GDM1 (cell line): Measurements from ENCODE around the gene BCS1L.
A peak's percentile ranks its signal among the peaks of the same experiment; 100 is the strongest.

Experiments
- DNase-seq: peaks from one replicate; lab custom pipeline; 2025; lab: John Stamatoyannopoulos, UW

BCS1L gene

DNA sequence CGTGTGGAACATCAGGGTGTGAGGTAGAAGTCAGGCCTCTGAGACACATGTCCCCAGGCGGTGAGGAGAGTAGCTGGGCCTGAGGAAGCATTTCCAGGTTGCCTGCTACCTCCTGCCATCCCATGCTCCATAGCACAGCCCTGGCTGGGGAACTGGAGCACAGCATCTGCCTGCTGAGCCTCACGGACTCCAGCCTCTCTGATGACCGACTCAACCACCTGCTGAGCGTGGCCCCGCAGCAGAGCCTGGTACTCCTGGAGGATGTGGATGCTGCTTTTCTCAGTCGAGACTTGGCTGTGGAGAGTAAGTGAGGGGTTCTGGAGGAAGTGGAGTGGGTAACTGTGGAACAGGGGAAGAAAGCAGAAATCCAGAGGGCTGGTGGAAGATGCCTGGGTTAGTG lies 2.9 kb downstream of the BCS1L start:
- no peak for DNase-seq

DNA sequence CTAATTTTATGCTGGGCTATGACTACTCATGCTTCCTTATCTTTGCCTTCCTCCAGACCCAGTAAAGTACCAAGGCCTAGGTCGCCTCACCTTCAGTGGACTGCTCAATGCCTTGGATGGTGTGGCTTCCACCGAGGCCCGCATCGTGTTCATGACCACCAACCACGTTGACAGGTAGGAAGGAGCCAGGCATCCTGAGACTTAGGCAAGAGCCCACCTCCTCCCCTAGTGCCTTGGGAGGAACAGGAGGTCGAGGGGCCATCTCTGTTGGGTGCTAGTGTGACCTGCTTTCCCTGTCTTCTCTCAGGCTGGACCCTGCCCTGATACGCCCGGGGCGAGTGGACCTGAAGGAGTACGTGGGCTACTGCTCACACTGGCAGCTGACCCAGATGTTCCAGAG lies 3.3 kb downstream of the BCS1L start:
- DNase-seq: no peak

DNA sequence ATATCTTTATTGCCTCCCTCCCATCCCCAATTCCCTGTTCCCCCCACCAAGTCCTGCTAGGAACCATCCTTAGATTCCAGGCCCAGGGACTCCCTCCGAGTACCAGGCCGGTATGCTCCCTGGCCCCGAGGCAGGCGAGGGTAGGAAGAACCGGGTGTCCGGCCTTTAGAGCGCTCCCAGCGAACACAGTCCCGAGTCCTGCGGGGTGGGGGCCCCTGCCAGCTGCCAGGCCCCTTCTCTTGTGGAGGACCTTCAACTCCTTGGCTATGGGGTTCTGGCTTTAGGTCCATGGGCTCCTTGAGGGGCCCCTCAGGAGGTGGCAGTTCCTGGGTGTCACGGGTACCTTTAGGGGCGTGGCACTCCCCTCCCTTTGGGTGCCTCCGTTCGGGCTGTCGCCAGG lies 4.4 kb downstream of the BCS1L start:
- no peak for DNase-seq

- DNase-seq: no peak
Observed at GRCh38 chr2:218664653-218665052, 5.2 kb downstream of the BCS1L start.

DNA sequence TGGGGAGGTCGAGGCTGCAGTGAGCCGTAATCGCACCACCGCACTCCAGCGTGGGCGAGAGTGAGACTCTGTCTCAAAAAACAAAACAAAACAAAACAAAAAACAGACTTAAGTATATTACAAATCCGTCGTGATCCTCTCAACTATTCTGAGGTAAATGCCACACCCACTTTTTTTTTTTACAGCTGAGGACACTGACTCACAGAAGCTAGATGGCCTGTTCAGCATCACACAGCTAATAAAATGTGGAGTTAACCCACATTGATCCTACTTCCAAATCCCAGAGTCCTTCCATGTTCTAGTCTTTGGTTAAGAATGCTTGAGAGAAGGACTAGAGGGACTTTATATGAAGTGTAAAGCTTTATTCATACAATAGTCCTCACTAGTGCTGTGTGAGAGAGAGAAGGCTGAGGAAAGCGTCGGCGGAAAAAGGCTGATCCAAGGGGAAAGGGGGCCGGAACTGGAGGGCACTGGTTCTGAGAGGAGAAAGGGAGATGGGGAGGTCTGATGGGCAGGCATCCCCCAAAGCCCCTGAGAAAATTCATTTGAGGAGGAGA lies 11.7 kb downstream of the BCS1L start:
- no peak for DNase-seq

DNA sequence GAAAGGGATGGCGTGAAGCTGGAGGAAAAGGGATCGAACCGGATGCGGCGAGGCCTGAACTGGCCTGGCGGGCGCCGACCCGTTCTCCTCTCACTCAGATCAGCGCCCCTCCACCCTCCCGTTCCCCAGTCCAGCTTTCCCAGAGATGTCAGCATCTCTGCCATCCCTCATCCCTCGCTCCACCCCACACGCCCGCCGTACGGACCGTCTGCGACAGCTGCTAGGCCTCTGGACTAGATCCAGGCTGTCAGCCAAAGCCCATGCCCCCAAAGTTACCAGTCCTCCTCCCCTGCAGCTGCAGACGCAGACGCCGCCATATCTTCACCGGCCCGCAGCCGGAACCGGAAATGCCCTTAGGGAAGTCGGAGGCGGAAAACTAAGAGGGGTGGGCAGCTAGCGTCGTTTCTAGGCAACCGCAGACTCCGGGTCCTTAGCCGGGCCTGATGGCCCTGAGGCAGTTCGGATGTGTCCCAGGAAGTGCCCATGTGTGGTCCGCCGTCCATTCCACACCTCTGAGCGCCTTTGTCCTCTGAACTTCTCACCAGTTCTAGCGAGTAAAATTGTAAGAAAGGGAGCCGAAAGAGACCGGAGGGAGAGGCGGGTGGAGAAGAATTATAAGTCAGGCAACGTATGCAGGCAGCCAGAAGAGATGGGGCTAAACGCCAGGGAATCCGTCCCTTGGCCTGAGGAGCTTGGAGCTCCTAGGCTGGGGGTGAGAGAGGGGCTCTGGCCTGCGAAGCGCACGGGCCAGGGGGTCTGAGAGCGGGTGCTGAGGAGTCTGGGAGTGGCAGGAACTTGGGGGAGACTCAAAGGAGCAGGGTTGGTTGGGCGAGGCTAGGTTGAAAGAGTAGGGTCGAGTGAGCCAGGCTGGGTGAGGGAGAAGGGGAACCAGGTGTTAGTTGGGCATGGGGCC lies 12.4 kb downstream of the BCS1L start, which contains the start of the genes RNF25 and STK36:
Gene RNF25 (minus strand): TSS at position 349 of the 913 bp plus-strand sequence. CDS start 32 bp downstream, at position 317.
Gene STK36 (plus strand): TSS at position 433 of the 913 bp plus-strand sequence. CDS start 744 bp downstream, outside the sequence.
- peak; percentile 69 for DNase-seq

DNA sequence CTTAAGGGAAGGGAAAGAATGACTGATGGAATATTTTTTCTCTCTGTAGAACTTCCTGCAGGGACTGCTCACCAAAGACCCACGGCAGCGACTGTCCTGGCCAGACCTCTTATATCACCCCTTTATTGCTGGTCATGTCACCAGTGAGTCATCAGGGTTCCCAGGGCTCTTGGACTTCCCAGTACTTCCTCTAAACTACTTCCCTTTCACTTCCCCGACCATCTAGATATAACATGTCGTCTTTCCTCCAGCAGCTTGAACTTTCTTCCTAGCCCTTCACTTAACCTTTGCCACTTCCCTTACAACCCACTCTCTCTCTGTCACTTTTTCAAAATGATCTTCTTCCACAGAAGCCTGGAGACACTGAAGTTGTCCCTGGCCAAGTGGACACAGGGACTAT lies 19.6 kb downstream of the BCS1L start:
- no peak for DNase-seq

GRCh38 chr2:218680061-218680460 lies 20.6 kb downstream of the BCS1L start:
- DNase-seq: no peak

DNA sequence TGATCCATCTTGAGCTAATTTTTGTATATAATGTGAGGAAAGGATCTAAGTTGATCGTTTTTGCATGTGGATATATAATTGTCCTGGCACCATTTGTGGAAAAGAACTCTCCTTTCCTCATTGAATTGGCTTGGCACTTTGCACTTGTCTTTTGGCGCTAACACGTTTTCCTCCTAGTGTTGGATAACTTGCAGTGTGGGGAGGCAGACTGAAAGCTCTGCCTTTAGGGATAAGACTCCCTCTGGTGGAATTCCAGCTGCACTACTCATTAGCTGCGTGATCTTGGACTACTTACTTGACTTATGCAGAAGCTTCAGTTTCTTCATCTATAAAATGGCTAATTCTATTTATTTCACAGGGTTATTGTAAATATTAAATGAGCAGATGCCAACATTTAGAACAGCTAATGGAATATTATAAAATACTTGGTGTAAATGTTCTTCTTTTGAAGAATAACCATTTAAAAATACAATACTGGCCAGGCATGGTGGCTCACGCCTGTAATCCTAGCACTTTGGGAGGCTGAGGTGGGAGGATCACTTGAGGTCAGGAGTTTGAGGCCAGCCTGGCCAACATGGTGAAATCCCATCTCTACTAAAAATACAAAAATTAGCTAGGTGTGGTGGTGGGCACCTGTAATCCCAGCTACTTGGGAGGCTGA lies 28.0 kb downstream of the BCS1L start:
- peak; percentile 52 for DNase-seq

DNA sequence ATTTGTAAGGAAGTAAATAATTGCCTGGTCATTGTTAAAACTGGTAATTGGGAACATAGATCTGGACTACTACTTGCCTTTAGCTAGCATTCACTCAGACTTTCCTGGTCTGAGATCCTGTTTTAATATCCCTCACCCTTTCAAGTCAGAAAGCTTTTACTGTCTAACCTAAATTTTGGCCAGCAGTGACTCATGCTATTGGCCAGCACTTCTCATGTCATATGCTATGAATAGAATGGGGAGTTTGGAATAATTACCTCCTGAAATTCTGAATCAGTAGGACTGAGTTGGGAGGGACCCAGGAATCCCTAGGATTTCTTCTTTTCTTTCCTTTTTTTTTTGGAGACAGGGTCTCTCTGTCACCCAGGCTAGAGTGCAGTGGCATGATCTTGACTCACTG lies 31.8 kb downstream of the BCS1L start:
- no peak for DNase-seq

DNA sequence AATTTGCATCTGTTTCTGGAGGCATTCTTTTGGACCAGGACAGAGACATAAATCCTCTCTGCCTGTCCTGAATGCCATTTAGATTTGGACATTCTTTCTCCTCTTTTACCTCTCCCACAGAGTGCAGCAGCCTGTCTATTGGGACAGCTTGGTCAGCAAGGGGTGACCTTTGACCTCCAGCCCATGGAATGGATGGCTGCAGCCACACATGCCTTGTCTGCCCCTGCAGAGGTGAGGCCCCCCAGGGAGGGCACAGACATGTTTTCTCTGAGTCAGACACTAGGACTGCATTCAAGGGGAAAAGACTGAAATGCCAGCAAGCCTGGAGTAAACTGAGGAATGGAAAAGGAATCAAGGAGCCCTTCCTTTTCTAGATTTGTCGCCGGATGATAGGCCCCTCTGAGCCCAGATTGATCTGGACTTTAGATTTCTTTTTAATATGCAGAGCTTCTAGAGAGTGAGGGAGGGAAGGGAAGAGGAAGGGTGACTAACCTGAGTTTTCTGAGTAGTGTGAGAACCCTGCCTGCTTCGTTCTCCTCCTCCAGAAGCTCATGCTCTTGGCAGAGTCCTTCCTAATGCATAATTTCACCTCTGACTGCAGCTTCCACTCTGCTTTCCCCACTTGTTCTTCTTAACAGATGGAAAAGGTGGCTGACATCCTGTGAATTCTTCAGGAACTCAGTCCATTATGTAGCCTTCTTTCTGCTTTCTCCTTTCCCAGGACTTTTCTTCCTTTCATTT lies 35.1 kb downstream of the BCS1L start:
- DNase-seq: no peak

DNA sequence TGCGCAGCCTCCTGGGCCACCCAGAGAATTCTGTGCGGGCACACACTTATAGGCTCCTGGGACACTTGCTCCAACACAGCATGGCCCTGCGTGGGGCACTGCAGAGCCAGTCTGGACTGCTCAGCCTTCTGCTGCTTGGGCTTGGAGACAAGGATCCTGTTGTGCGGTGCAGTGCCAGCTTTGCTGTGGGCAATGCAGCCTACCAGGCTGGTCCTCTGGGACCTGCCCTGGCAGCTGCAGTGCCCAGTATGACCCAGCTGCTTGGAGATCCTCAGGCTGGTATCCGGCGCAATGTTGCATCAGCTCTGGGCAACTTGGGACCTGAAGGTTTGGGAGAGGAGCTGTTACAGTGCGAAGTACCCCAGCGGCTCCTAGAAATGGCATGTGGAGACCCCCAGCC lies 39.4 kb downstream of the BCS1L start:
- DNase-seq: no peak

- DNase-seq: no peak
Observed at GRCh38 chr2:218701806-218702205, 42.3 kb downstream of the BCS1L start.

GRCh38 chr2:218703341-218703740 lies 43.9 kb downstream of the BCS1L start:
- no peak for DNase-seq

DNA sequence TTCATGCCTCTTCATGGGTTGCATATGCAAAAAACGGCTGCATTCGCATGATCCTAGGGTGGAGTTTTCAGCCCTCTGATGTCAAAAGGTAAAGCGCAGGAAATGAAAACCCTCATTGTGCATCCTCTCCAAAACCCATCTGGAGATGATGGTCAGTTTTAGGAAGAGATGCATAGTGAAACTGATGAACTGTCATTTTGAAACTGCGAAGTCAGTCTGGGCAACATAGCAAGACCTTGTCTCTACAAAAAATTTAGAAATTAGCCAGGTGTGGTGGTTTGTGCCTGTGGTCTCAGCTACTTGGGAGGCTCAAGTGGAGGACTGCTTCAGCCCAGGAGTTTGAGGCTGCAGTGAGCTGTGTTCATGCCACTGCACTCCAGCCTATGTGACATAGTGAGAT lies 48.6 kb downstream of the BCS1L start:
- no peak for DNase-seq

- no peak for DNase-seq
Observed at GRCh38 chr2:218709908-218710307, 50.4 kb downstream of the BCS1L start.

DNA sequence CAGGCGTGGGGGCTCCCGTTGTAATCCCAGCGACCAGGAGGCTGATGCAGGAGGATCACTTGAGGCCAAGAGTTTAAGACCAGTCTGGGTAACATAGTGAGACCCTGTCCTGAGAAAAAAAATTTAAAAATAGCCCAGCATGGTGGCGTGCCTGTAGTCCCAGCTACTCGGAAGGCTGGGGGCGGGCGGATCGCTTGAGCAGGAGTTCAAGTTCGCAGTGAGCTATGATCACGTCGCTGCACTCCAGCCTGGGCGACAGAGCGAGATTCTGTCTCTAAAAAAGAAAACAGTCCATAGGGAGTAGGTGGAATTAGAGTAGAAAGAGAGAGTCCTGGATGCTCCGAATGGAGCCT lies 50.8 kb downstream of the BCS1L start:
- DNase-seq: no peak

DNA sequence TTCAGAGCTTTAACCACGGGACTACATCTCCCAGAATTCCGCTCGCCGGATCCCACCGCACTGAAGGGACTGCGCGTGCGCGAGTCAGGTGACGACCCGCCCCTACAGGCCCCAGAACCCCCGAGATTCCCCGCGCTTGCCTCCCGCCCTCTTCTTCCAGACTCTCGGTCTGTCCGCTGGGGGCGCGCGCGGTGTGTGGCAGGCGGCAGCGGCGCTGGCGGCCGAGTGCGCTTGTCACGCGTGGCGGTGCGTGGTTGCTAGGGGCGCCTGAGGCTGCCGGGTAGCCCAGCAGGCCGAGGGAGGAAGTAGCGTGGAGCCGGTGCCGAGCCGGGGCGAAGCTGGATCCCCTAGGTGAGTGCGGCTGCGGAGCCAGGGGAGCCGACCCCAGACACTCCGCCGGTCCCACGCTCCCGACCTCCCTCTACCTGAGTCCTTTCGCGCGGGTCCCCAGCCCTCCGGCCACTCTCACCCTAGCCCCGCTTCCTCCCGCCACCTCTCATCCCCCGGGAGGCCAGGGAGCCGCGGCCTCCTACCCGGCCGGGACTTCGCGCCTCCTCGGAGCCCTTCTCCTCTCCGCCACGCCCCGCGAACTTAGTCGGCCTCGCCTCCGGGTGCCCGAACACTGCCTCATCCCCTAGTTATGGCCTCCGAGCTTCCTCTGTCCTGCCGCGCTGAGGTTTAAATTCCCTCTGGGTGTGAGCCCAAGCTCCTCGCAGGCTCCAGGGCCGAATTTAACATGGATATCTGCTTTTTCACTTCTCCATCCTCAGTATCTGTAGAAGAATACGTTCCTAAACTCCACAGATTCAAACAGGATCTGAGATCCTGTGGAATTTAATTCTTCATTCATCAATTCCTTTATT lies 51.4 kb downstream of the BCS1L start, which contains the start of gene TTLL4:
Gene TTLL4 (plus strand): TSS at position 149 of the 863 bp plus-strand sequence. CDS start 26,842 bp downstream, outside the sequence.
- DNase-seq: peak; percentile 96

- DNase-seq: no peak
Observed at GRCh38 chr2:218711550-218711929, 52.1 kb downstream of the BCS1L start.
